Measurements from ENCODE around the gene USH2A.
"Not testable (repeated sequence)": the region's sequence is repeated elsewhere in the genome, so short reads cannot be mapped to it uniquely, and the experiment has no call there.

DNA sequence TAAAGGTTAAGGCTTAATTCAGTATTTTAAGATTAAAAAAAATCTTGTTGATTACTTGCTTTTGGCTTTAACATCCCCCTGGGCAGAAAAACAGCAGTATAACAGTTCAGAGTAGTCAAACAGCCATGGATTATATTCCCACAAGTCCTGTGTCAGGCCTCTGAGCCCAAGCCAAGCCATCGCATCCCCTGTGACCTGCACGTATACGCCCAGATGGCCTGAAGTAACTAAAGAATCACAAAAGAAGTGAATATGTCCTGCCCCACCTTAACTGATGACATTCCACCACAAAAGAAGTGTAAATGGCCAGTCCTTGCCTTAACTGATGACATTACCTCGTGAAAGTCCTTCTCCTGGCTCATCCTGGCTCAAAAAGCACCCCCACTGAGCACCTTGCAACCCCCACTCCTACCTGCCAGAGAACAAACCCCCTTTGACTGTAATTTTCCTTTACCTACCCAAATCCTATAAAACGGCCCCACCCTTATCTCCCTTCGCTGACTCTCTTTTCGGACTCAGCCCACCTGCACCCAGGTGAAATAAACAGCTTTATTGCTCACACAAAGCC lies 277.7 kb downstream of the USH2A start:
- TF ChIP-seq POLR2AphosphoS5, POLR2A, EP300 (IDR thresholded peaks at IDR 0.05): not testable (repeated sequence)
- TF ChIP-seq, protein P1, sequence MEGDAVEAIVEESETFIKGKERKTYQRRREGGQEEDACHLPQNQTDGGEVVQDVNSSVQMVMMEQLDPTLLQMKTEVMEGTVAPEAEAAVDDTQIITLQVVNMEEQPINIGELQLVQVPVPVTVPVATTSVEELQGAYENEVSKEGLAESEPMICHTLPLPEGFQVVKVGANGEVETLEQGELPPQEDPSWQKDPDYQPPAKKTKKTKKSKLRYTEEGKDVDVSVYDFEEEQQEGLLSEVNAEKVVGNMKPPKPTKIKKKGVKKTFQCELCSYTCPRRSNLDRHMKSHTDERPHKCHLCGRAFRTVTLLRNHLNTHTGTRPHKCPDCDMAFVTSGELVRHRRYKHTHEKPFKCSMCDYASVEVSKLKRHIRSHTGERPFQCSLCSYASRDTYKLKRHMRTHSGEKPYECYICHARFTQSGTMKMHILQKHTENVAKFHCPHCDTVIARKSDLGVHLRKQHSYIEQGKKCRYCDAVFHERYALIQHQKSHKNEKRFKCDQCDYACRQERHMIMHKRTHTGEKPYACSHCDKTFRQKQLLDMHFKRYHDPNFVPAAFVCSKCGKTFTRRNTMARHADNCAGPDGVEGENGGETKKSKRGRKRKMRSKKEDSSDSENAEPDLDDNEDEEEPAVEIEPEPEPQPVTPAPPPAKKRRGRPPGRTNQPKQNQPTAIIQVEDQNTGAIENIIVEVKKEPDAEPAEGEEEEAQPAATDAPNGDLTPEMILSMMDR (IDR thresholded peaks at IDR 0.05): not testable (repeated sequence)

Measured in gastroesophageal sphincter (tissue), 3 donors.